HG03103 (cell line): ENCODE data around the gene RPP25L.

ENCODE experiments used
- ATAC-seq: cut with Tn5 transposase; IDR thresholded peaks from one replicate; pipeline ENCODE4 v1.9.1; 2021; ENCODE audit warnings: low read depth; ENCODE audit not compliant: unreplicated experiment

RPP25L gene

DNA sequence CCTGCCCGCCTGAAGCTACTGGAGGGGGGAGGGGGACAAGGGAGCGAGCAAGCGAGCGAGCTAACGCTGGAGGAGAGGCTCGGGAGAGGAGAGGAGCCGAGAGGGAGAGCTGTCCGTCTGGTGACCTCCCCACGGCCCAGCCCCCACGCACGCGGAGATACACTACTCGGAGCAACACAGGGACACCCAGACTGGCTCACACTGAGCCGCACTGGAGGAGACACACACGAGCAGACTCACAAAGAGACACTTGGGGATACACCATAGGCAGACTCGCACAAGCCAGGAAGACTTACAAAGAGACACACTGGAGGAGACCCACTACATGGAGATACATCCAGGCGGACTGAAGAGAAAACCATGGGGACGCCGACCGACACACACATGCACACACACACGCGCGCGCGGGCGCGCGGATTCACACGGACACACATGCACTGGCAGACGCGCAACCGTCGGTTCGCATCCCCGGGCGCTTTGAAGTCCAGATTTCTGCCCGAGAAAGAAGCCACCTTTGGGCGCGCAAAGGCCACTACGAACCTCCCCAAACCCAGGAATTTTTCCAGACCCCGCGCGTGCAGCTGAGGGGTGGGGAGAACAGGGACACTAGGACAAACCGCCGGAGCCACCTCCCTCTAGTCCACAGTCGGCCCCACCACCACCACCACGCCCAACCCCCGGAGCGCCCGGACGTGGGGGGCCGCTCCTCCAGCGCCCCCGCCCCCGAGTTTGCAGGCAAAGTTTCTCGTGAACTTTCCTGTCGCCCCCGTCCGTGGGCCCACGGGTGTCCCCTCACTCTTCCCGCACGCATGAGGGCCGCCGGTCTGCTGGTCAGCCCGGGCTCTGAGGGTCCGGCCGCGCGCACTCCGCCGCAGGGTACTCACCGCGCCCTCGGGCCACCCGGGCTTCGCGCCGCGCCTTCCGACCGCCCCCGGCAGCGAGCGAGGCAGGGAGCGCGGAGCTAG is 22.9 kb downstream of the RPP25L start:
- ATAC-seq: no peak

DNA sequence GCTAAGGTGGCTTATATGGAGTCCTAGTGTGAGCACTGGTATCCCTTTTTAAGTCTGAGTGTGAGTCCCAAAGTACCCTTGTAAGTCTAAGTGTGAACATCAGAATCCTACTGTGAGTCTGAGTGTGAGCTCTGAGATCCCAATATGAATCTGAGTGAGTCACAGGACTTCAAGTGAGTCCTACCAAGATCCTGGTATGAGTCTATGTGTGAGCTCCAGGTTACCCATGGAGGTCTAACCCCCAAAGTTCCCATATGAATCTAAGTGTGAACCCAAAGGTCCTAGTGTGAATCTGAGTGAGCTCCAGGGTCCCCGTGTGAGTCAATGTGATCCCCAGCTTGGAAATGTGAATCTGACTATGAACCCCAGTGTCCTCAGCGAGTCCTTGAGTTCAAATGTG is 24.6 kb downstream of the RPP25L start:
- no peak for ATAC-seq

DNA sequence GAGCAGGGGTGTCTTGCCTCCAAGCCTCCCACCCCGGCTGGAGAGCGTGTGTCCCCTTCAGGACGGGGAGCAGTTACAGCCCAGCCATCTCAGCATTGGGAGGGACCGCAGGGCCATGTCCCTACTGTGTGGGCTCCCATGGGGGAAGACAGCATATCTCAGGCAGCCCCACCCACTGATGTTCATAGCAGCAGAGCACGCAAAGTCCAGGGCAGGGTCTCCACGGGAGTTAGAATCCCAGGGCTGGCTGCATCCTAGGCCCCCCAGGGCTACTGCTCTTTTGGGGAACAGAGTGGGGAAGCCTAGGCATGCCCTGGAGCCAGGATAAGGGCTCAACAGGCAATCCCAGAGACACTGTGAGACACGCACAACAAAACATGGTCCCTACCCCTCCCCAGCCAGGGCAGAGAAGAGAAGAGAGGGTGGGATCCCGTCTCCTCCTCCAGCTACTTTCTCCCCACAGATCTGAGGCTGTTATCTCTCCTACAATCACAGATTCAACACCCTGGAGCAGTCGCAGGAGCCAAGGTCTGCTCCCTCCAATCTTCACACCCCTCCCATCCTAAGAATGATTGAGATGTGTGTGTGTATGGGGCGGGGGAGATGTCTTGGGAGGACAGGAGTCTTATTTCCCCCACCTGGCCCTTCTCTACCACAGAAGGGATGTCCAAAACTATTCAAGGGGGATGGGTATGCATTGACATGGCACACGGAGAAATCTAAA is 25.8 kb downstream of the RPP25L start:
- no peak for ATAC-seq

DNA sequence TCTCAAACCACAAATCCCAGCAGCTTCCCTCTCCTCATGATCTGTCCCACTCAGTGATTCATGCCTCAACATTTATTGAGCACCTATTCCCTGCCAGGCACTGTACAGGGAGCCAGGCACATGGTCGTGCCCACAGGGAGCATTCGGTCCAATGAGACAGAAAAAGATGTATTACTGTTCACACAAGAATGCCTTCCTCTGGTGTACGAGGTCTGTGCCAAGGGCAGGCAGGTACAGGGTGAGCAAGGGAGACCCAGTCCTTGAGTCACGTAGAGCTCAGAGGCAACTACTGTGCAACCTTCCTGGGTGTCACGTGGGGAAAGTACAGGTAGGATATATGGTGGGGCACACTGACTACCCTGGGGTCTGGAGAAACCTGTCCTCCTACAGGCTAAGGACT is 26.9 kb downstream of the RPP25L start:
- no peak for ATAC-seq

DNA sequence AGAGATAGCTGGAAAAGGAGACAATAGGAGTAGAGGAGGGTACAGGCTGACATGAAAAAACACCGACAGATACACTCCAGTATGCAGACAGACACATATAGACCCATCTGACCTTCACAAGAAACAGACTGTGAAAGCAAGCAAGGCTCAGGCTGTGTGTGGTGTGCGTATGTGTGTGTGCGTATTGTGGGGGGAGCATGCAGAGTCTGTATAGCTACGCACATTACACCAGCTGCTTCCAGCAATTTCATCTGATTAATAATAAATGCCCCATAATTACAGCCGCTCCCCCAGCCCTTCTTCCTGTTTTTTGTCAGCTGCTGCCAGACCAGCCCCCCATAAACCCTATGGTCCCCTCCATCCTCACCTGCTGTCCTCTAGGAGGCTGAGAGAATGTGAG is 29.1 kb downstream of the RPP25L start:
- no peak for ATAC-seq

- ATAC-seq: no peak
These were observed 30.6 kb downstream of the RPP25L start for GRCh38 chr9:34581318-34581717.

DNA sequence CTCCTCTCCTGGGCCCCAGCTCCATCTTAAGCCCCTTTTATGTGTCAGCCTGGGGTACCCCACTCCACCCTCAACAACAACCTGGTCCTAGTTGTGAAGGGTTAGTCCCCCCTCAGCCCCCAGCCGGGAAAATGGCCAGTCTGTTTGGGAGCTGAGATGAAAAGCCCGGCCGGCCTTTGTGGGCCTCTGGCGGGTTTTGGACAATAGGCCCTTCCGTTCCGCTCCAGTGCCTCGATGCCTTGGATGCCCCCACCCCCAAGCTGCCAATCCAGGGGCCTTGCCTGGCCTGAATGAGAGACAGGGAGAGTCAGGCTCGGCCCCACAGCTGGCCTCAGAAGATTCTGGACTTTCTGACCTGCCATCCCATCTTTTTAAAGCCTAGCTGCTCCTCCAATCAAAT is 31.5 kb downstream of the RPP25L start:
- ATAC-seq: no peak

DNA sequence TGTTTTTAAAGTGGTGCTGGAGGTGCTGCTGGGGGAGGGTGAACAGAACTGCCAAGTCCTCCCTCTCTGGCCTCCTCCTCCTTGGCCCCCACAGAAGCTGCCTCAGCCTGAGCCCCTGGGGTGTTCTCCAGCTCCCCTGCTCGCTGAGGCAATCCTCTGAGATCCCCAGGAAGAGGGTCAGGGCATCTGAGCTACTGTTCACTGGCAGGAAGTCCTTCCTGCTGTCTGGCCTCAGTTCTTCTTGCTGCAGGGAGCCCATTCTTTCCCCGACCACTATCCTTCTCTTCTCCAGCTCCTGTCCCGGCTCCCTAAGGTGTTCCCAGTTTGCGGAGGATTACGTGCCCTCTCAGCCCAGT is 32.1 kb downstream of the RPP25L start:
- no peak for ATAC-seq

DNA sequence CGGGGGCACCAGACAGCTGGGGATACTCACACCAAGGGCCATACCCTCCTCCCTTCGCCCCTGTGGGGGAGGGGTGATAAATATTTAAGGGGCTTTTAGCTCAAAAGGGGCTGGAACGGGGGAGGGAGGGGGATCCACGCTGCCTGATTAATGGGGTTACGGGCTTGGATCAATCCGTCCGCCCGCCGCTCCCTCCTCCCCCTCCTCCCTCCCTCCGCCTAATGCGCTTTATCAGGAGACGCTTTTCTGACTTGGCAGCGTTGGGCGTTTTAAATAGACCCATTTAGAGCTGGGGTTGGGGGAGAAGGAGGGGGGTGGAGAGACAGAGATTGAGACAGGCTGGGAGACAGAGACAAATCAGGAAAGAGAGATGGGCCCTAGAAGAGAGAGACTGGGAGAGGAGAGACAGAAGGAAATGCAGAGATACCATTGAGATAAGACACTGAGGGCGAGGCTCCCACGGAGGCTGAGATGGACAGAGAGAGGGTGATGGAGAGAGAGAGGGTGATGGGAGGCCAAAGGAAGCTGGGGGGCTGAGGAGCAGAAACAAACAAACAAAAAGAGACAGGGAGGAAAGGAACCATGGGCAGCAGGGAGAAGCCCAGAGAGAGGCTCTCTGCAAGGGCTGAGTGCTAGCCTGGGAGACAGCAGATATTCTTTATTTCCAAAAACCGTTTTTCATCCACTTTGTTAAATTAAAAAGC is 32.6 kb downstream of the RPP25L start:
- ATAC-seq: no peak

GRCh38 chr9:34578241-34579103 is 33.4 kb downstream of the RPP25L start:
- ATAC-seq: no peak

DNA sequence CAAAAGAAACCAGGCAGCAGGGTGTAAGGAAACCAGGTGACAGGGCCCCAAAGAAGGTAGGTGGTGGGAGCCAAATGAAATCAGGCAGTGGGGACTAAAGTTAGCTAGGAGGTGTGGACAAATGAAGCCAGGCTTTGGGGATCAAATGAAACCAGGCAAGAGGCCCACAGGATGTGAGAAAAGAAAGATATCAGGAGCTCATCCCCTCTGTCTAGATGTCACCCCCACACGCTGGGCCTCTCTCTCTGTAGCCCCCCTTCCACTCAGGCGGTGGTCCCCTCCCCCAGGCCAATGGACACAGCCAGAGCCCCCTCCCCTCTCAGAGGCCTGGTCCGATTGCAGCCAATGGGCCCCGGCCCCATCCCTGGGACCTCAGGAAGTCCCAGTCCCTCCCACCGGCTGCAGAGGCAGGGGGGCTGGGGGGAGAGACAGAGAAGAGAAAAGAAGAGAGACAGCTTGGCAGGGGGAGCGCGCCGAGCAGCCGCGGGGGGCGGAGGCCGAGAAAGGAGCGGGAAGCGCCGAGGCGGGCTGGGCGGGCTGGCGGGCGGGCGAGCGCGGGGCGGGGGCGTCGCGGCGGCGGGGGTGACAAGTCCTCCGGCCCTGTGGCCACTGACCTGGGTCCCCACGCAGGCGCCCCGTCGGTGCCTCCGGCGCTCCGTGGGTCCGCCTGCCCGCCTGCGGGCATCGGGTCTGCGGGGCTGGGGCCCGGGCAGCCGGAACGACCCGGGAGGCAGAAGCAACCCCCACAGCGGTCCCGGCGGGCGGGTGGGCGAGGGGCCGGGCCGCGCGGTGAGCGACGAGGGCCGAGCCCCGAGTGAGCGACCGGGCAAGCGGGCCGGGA is 34.3 kb downstream of the RPP25L start:
- no peak for ATAC-seq

GRCh38 chr9:34576597-34577399 is 35.1 kb downstream of the RPP25L start:
- ATAC-seq: no peak

DNA sequence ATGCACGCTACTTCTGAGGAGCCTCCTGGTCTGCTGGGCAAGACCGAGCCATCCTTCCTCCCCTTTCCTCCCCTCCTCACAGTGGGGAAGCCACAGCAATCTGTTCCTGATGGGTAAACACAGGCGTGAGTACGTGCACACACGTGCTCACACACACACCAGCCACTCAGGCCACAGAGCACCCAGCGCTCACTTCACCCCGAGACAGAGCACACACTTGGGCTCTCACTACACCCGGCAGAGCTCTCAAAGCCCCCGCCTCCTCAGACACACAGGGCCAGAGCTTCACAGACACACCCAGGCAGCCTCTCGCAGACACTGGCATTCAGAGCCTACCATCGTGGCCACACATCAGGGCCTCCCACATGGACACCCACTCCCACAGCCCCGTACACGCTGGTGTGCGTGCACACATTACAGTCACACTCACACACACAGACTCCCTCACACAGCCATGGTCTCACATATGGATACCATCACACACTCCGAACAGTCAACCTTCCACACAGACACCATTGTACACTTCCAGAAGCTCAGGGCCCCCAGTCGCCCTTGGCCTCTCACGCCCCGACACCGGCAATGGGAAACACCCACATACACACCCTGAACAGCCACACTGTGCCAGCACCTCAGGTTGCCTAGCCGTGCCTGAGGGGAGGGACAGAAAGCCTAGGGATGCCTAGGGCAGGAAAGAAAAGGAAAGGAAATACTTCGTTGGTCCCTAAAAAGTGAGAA is 35.9 kb downstream of the RPP25L start:
- no peak for ATAC-seq

DNA sequence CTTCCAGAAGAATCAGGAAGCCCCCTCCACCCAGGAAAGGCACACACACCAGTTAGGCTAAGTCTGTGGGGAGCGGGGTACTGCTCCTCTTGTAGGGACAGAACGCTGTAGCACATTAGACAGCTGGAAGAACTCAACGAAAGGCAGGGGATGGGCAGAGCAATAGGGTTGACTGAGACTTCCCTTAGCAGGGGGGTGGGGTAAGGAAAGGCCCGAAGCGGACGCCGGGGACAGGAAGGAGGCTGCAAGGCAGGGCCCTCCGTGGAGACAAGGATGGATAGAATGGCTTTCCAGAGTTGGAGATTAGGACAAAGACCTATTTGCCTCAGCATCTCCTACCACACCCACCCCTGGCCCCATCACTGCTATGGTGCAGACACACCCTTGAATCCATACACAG is 36.7 kb downstream of the RPP25L start:
- no peak for ATAC-seq

GRCh38 chr9:34574571-34574970 is 37.3 kb downstream of the RPP25L start:
- ATAC-seq: no peak

- ATAC-seq: no peak
These were observed 38.1 kb downstream of the RPP25L start for GRCh38 chr9:34573599-34574325.

DNA sequence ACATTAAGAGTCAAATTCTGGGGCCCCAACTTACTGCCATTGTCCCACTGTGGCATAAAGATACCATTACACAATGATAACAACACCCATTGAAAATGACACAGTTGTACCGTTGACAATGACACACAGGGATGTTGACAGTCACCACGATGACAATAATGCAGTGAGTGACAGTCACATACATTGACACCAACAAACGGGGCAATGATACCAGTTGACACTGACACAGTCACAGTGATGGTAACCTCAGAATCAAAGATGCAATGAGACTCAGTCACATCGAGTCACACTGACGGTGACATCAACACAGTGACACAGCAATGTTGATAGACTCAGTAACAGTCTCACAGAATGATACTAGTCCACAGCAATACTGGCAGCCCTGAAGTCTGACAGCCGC is 39.3 kb downstream of the RPP25L start:
- no peak for ATAC-seq
